HG02642 (cell line): ENCODE results near the gene ZBTB37.
"Not testable (repeated sequence)": the region's sequence is repeated elsewhere in the genome, so short reads cannot be mapped to it uniquely, and the experiment has no call there.

Experiments used
- ATAC-seq: cut with Tn5 transposase; IDR thresholded peaks from one replicate; pipeline ENCODE4 v1.9.1; 2021; ENCODE audit warnings: mild to moderate bottlenecking; ENCODE audit not compliant: unreplicated experiment, poor library complexity

Gene ZBTB37

DNA sequence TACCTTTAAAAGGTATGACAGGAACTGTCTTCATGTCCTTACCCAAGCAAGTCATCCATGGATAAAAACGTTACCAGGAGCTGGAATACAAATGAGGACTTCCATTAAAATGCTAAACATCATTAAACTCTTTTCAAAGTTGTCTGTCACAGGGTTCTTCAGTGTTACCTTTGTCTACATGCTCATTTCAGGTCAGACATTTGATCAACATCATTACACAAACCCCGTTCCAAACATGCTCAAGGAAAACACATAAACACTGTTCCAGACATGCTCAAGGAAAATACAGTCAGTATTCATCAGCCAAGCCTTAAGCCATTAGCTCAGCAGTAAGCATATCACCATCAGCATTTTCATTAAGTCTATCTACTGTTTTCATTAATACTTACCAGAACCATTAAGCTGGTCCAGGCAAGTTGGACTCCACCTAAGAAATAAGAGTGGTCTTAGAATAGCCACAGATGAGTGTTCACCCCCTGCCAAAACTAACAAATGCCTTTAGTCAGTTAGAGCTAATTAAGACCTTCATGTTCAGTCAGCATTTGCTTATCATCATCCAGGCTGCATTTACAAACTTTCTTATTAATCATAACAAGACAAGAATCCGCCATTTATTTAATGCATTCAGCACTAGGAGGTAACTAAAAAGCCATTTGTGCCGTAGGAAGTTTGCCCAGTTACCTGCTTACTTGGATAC is 2.6 kb upstream of the ZBTB37 start:
- no peak for ATAC-seq

DNA sequence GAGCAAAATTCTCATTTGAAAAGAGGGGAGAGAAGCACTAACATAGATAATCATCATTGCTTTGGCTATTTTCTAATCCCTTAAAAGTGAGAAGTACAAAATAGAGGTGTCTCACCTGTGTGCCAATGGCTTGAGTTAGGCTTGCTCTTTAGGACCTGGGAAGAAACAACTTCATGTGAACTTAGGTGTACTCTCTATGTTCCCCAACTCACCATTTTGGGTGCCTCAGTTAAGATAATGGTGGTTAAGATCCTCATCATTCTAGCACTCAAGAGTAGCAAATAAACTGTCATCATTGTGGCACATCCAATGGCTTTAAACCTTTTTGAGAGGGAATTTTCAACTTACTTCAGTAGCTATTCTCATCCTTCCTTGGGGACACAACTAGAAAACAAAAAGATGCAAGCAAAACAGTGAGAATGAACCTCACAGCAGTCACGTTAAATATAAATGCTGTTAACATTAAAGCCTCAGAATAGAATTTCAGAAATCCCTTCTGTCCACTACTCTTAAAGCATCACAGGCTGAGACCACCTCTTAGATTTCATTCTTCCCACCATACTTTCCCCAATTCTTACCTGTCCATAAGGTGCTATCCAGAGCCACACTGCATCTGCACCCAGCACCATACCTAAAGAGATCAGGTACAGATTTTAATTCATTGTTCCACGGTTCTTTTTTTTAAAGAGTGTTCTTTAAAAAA is 1.6 kb upstream of the ZBTB37 start:
- no peak for ATAC-seq

DNA sequence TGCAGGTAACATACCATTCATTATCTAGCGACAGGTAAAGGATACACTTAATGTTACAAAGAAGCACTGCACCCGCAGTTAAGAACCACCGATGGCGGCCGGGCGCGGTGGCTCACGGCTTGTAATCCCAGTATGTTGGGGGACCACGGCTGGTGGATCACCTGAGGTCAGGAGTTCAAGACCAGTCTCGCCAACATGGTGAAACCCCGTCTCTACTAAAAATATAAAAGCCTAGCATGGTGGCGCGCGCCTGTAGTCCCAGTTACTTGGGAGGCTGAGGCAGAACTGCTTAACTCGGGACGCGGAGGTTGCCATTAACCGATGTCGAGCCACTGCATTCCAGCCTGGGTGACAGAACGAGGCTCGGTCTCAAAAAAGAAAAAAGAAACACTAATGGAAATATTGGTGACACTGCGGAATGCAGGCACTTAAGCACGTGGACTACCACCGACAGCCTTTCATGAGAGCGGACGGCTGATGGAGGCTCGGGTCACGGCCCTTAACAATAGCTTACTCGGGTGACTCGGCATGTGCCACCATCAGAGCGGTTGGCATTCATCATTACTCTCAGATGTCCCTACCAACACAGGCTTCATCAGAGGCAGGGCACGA is 933 bp upstream of the ZBTB37 start:
- no peak for ATAC-seq

- peak; percentile 79 for ATAC-seq
Observed at GRCh38 chr1:173867753-173868265, 371 bp upstream of the ZBTB37 start, which contains the start of gene GAS5. Gene GAS5 (minus strand): TSS chr1:173867989.

GRCh38 chr1:173869021-173869359 is 810 bp downstream of the ZBTB37 start:
- ATAC-seq: no peak

- ATAC-seq: no peak
Observed at GRCh38 chr1:173870252-173871075, 2.3 kb downstream of the ZBTB37 start.

GRCh38 chr1:173871091-173871490 is 2.9 kb downstream of the ZBTB37 start:
- ATAC-seq: no peak

DNA sequence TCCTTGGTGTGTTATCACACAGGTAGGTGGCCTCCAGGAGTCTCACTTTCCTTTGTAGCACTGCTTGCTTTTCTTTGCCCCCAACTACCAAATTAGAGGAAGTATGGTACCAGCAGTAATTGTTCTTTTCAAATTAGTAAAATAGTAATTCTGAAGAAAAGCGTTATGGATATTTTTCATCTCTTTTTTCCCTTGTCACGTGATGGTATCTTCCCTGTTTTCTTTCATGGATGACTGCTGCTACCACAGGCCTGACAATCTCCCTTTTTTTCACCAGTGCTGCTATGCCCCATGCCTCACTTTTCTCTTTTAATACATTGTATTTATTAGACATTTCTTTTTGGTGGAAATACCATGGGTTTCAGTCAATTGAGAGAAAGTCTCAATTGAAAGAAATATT is 3.3 kb downstream of the ZBTB37 start:
- ATAC-seq: no peak

GRCh38 chr1:173876732-173877131 is 8.6 kb downstream of the ZBTB37 start:
- ATAC-seq: no peak

GRCh38 chr1:173878251-173878650 is 10.1 kb downstream of the ZBTB37 start:
- ATAC-seq: no peak

DNA sequence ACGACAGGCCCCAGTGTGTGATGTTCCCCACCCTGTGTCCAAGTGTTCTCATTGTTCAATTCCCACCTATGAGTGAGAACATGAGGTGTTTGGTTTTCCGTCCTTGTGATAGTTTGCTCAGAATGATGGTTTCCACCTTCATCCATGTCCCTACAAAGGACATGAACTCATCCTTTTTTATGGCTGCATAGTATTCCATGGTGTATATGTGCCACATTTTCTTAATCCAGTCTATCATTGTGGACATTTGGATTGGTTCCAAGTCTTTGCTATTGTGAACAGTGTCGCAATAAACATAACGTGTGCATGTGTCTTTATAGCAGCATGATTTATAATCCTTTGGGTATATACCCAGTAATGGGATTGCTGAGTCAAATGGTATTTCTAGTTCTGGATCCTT is 12.9 kb downstream of the ZBTB37 start:
- not testable (repeated sequence) for ATAC-seq

GRCh38 chr1:173884701-173885100 is 16.5 kb downstream of the ZBTB37 start:
- no peak for ATAC-seq

DNA sequence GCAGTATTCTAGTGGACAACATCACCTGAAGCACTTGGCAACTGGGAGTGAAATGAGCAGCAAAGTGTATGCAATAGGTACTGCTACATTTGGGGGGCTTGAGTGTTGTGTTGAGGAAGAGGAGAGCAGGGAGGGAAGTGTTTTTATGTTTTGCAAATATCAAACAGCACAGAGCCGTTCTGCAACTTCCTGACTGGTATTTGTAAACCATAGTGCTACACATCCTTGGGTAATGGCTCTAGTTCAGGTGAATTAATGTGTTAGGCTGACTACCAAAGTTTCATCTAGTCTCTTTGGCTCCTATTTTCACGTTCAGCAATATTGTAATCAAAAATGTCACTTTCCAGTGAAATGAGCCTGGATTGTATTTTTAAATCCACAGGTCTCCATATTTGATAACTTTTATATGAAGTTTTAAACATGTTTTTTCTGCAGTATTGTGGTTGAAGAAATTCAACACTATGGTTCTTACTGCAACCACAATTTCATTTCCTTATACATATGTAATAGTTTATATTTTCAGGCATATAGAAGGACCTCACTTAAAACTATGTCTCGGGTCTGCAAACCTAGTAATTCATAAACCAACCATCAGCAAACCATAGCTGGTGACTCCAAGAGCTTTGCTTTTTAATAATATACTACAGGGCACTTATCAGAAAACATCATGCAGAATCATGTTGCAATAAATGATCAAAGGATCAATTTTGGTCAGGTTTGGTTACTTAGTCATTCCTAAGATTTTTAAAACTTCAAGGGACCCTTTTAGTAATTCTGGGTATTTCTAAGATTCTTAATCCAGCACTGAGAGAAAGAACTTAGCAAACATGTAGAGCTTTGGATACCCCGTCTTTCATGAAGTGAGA is 18.8 kb downstream of the ZBTB37 start:
- no peak for ATAC-seq

- ATAC-seq: no peak
Observed at GRCh38 chr1:173887627-173888026, 19.4 kb downstream of the ZBTB37 start.

DNA sequence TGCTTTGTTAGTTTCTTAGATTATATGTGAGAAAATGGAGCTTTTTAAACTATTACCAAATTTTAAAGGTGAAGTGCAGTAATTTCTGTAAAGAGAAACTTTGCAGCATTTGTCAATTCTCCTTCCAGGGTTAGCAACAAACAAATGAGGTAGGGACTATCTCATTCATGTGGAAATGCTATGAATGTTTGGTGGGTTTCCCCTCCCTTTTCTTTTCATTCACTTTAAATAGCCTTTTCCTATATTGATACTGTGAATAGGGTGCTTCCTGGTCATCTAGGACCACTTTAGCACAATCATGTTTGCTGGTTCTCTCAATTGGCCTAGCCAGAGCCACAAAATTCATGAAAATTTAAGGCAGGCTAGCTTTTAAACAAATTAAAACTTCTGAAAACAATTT is 20.6 kb downstream of the ZBTB37 start:
- no peak for ATAC-seq

DNA sequence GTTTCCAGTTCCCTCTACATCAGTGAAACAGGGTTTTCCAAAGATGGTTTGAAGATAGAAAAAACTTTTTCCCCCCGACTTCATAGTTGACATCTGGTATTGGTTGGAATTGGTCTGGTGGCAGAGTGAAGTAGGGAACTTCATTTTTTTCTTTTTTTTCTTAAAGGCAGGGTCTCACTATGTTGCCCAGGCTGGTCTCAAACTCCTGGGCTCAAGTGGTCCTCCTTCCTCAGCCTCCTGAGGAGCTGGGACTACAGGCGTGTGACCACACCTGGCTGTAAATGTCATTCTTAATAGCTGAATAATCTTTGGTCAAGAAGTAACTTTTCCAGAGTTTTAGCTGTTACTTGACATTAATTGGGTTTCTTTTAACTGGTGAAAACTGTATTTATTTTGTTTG is 21.7 kb downstream of the ZBTB37 start:
- no peak for ATAC-seq

GRCh38 chr1:173893611-173894010 is 25.4 kb downstream of the ZBTB37 start:
- no peak for ATAC-seq

DNA sequence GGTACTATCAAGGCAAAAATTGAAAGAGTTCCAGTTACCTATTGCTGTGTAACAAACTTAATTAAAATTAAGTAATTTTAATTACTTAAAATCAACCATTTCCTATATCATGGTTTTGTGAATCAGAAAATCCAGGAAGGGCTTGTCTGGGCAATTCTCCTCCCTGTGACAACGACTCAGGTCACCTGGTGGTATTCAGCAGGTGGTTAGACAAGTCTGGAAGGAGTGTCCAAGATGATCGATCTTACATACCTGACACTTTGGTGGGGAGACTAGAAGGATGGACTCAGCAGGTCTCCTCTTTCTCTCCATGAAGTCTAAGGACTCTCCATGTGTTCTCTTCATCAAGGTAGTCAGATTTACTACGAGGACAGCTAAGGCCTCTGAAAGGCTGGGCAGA is 26.0 kb downstream of the ZBTB37 start:
- no peak for ATAC-seq

- no peak for ATAC-seq
Observed at GRCh38 chr1:173900427-173900826, 32.2 kb downstream of the ZBTB37 start.

DNA sequence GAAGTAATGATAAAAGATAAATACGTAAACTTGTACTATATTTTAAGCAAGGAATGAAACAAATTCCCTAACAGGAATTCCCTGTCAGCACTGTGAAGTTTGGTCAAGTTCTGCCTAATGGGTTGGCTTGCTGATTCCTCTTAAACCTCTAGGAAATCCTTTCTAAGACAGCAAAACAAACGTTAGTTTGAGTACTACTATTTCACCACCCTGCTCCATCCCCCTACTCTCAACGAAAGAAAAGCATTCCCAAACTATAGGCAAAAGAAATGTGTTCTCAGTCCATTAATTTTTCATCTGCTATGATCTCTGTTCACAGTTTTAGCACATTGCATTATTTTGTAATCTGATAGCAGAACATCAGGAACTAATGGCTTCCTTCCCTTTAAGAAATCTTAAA is 32.8 kb downstream of the ZBTB37 start:
- no peak for ATAC-seq
